Measurements from ENCODE around the gene IL6. TPM values are rescaled to one million over a fixed set of nuclear protein-coding genes. Genes with fewer than 3 reads are reported as not detected.

IL6 gene
- total RNA-seq, 4 donors from 2014 or later, result 2.3 to 17.9 (median 5.1) TPM; not detected in 1

DNA sequence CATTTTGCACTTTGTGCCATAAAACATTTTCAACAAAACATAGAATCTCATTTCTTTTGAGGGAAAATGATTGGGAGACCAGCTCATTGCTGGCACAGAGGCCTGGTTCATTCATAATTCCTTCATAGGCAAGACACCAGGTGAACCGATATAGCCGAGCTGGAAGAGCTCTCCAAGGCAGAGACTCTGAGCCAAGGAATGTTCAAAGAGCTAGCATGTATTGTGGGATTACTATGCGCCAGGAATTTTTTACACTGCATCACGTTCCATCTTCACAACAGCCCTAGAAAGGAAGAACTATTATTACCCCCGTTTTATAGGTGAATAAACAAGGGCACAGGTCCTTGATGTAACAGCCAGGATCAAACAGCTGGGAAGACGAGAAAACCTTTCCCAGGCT lies 2.1 kb upstream of the IL6 start:
- TF ChIP-seq, protein P1, sequence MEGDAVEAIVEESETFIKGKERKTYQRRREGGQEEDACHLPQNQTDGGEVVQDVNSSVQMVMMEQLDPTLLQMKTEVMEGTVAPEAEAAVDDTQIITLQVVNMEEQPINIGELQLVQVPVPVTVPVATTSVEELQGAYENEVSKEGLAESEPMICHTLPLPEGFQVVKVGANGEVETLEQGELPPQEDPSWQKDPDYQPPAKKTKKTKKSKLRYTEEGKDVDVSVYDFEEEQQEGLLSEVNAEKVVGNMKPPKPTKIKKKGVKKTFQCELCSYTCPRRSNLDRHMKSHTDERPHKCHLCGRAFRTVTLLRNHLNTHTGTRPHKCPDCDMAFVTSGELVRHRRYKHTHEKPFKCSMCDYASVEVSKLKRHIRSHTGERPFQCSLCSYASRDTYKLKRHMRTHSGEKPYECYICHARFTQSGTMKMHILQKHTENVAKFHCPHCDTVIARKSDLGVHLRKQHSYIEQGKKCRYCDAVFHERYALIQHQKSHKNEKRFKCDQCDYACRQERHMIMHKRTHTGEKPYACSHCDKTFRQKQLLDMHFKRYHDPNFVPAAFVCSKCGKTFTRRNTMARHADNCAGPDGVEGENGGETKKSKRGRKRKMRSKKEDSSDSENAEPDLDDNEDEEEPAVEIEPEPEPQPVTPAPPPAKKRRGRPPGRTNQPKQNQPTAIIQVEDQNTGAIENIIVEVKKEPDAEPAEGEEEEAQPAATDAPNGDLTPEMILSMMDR (IDR thresholded peaks at IDR 0.05; ENCODE audit: low read depth), result no peak

DNA sequence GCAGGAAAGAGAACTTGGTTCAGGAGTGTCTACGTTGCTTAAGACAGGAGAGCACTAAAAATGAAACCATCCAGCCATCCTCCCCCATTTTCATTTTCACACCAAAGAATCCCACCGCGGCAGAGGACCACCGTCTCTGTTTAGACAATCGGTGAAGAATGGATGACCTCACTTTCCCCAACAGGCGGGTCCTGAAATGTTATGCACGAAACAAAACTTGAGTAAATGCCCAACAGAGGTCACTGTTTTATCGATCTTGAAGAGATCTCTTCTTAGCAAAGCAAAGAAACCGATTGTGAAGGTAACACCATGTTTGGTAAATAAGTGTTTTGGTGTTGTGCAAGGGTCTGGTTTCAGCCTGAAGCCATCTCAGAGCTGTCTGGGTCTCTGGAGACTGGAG lies 1.4 kb upstream of the IL6 start:
- TF ChIP-seq, protein P1 (IDR thresholded peaks at IDR 0.05; ENCODE audit: low read depth), result no peak

DNA sequence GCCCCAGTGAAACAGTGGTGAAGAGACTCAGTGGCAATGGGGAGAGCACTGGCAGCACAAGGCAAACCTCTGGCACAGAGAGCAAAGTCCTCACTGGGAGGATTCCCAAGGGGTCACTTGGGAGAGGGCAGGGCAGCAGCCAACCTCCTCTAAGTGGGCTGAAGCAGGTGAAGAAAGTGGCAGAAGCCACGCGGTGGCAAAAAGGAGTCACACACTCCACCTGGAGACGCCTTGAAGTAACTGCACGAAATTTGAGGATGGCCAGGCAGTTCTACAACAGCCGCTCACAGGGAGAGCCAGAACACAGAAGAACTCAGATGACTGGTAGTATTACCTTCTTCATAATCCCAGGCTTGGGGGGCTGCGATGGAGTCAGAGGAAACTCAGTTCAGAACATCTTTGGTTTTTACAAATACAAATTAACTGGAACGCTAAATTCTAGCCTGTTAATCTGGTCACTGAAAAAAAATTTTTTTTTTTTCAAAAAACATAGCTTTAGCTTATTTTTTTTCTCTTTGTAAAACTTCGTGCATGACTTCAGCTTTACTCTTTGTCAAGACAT lies 574 bp upstream of the IL6 start:
- TF ChIP-seq, protein P1 (IDR thresholded peaks at IDR 0.05; ENCODE audit: low read depth), result no peak

DNA sequence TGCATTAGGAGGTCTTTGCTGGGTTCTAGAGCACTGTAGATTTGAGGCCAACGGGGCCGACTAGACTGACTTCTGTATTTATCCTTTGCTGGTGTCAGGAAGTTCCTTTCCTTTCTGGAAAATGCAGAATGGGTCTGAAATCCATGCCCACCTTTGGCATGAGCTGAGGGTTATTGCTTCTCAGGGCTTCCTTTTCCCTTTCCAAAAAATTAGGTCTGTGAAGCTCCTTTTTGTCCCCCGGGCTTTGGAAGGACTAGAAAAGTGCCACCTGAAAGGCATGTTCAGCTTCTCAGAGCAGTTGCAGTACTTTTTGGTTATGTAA lies 675 bp downstream of the IL6 start:
- TF ChIP-seq, protein P1 (IDR thresholded peaks at IDR 0.05; ENCODE audit: low read depth), result no peak

DNA sequence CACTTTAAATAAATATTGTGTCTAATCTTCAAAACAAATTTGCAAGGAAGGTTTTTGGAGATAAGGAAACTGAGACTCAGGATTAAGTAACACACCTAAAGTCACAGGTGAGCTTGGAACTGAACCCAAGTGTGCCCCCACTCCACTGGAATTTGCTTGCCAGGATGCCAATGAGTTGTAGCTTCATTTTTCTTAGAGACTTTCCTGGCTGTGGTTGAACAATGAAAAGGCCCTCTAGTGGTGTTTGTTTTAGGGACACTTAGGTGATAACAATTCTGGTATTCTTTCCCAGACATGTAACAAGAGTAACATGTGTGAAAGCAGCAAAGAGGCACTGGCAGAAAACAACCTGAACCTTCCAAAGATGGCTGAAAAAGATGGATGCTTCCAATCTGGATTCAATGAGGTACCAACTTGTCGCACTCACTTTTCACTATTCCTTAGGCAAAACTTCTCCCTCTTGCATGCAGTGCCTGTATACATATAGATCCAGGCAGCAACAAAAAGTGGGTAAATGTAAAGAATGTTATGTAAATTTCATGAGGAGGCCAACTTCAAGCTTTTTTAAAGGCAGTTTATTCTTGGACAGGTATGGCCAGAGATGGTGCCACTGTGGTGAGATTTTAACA lies 1.5 kb downstream of the IL6 start:
- TF ChIP-seq, protein P1 (IDR thresholded peaks at IDR 0.05; ENCODE audit: low read depth), result no peak

DNA sequence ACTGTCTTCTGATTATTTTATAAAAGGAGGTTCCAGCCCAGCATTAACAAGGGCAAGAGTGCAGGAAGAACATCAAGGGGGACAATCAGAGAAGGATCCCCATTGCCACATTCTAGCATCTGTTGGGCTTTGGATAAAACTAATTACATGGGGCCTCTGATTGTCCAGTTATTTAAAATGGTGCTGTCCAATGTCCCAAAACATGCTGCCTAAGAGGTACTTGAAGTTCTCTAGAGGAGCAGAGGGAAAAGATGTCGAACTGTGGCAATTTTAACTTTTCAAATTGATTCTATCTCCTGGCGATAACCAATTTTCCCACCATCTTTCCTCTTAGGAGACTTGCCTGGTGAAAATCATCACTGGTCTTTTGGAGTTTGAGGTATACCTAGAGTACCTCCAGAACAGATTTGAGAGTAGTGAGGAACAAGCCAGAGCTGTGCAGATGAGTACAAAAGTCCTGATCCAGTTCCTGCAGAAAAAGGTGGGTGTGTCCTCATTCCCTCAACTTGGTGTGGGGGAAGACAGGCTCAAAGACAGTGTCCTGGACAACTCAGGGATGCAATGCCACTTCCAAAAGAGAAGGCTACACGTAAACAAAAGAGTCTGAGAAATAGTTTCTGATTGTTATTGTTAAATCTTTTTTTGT lies 2.3 kb downstream of the IL6 start:
- TF ChIP-seq, protein P1 (IDR thresholded peaks at IDR 0.05; ENCODE audit: low read depth), result no peak

DNA sequence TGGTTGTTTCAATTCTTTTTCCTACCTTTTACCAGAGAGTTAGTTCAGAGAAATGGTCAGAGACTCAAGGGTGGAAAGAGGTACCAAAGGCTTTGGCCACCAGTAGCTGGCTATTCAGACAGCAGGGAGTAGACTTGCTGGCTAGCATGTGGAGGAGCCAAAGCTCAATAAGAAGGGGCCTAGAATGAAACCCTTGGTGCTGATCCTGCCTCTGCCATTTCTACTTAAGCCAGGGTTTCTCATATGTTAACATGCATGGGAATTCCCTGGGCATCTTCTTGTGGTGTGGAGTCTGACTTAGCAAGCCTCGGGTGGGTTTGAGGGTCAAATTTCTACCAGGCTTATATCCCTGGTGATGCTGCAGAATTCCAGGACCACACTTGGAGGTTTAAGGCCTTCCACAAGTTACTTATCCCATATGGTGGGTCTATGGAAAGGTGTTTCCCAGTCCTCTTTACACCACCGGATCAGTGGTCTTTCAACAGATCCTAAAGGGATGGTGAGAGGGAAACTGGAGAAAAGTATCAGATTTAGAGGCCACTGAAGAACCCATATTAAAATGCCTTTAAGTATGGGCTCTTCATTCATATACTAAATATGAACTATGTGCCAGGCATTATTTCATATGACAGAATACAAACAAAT lies 3.2 kb downstream of the IL6 start:
- TF ChIP-seq, protein P1 (IDR thresholded peaks at IDR 0.05; ENCODE audit: low read depth), result no peak
